GM12873 (cell line): ENCODE measurements around the gene LILRA2.

Experiments
- CTCF ChIP-seq: IDR thresholded peaks from 2 replicates; pipeline ENCODE4 v1.5.1; 2012; ENCODE audit warnings: low read depth, mild to moderate bottlenecking, moderate library complexity, low read length, control low read depth; ENCODE audit not compliant: insufficient read depth; ENCODE audit errors: missing control alignments

LILRA2 gene

GRCh38 chr19:54552913-54553310 lies 20.7 kb upstream of the LILRA2 start:
- TF ChIP-seq CTCF: no peak

- TF ChIP-seq CTCF: no peak
These were observed 19.6 kb upstream of the LILRA2 start for GRCh38 chr19:54554006-54554405.

- TF ChIP-seq CTCF: no peak
These were observed 18.7 kb upstream of the LILRA2 start for GRCh38 chr19:54554896-54555295.

- TF ChIP-seq CTCF: no peak
These were observed 17.4 kb upstream of the LILRA2 start for GRCh38 chr19:54556194-54556593.

- TF ChIP-seq CTCF: no peak
These were observed 15.3 kb upstream of the LILRA2 start for GRCh38 chr19:54558339-54558738.

- no peak for TF ChIP-seq CTCF
These were observed 12.7 kb upstream of the LILRA2 start for GRCh38 chr19:54560881-54561385.

GRCh38 chr19:54561840-54562239 lies 11.8 kb upstream of the LILRA2 start:
- no peak for TF ChIP-seq CTCF
